Endothelial cell of umbilical vein (primary cell): ENCODE data around the gene PRDX3. TPM values are rescaled to one million over a fixed set of nuclear protein-coding genes. Genes with fewer than 3 reads are reported as not detected.

Experiments used
- BruUV-seq: library from RNA; stranded (reverse); fragments of 400-500 nt; replicated peaks from 2 replicates; lab custom pipeline; 2021; lab: Mats Ljungman, UMichigan
- CTCF ChIA-PET: fragments of 300-600, 350-600 bp; sonication (Branson Sonifier 250); formaldehyde crosslinking; loops from one replicate; lab custom pipeline; 2021; ENCODE audit warnings: antibody characterized with exemption, inconsistent platforms; lab: Charles Lee
- POLR2A ChIA-PET: fragments of 300-600, 350-600 bp; sonication (Branson Sonifier 250); formaldehyde crosslinking; loops from one replicate; lab custom pipeline; 2021; ENCODE audit warnings: antibody characterized with exemption, inconsistent platforms; lab: Charles Lee
- DNase-seq: peaks from one replicate; pipeline ENCODE4 v3.0.0-alpha.2; 2011; ENCODE audit warnings: low read depth, low spot score
- FAIRE-seq: peaks from 2 replicates; lab custom pipeline; 2011; peaks lifted over from hg19 to GRCh38; lab: Jason Lieb, UNC
- H2AFZ ChIP-seq: 2 replicates; pipeline ENCODE4 v1.6.0; 2012; ENCODE audit warnings: low read depth, low read length, control low read depth, inconsistent platforms
- H3K27ac ChIP-seq: 2 replicates; pipeline ENCODE4 v1.5.1; 2011; ENCODE audit warnings: low read depth, mild to moderate bottlenecking, control low read depth, low read length, moderate library complexity; ENCODE audit not compliant: insufficient read depth
- H3K27me3 ChIP-seq, 2 experiments: 2 replicates each; pipeline versions ENCODE4 v1.6.0 to v1.6.1; 2011; ENCODE audit warnings: low read length in 2 of 2, mixed read lengths in 1 of 2; ENCODE audit not compliant: control insufficient read depth in 2 of 2, insufficient read depth in 2 of 2
- H3K36me3 ChIP-seq, 2 experiments: 2 replicates in 1 of 2; 3 replicates in 1 of 2; pipeline ENCODE4 v1.5.1; 2011; ENCODE audit warnings: low read length in 2 of 2, mild to moderate bottlenecking in 1 of 2, moderate library complexity in 1 of 2; ENCODE audit not compliant: control insufficient read depth in 2 of 2, insufficient read depth in 2 of 2; ENCODE audit errors: extremely low read depth in 1 of 2
- H3K4me1 ChIP-seq: 3 replicates; pipeline ENCODE4 v1.5.1; 2011; ENCODE audit warnings: mild to moderate bottlenecking, low read length; ENCODE audit not compliant: control insufficient read depth, insufficient read depth; ENCODE audit errors: extremely low read depth
- H3K4me2 ChIP-seq: 2 replicates; pipeline ENCODE4 v1.6.1; 2011; ENCODE audit warnings: low read length, control low read depth, mixed read lengths; ENCODE audit not compliant: insufficient read depth
- H3K4me3 ChIP-seq, 3 experiments: fragments of 200-600 bp in 1 of 3; sonication (generic), shearing (Covaris generic) in 1 of 3; replicated peaks in 1 of 3; 2 replicates each; pipeline ENCODE4 v1.5.1; 2011 to 2016; ENCODE audit warnings: control low read depth in 3 of 3, low read length in 3 of 3, mild to moderate bottlenecking in 2 of 3, inconsistent platforms in 1 of 3, low read depth in 1 of 3, moderate library complexity in 1 of 3; ENCODE audit not compliant: insufficient read depth in 1 of 3
- H3K79me2 ChIP-seq: 2 replicates; pipeline ENCODE4 v1.6.0; 2012; ENCODE audit warnings: low read length, inconsistent platforms; ENCODE audit not compliant: control insufficient read depth, insufficient read depth
- H3K9ac ChIP-seq: replicated peaks from 2 replicates; pipeline ENCODE3; 2011; ENCODE audit warnings: low read length, control low read depth; ENCODE audit not compliant: insufficient read depth; ENCODE audit errors: extremely low read depth
- H3K9me1 ChIP-seq: replicated peaks from 3 replicates; pipeline ENCODE4 v1.6.0; 2011; ENCODE audit warnings: mild to moderate bottlenecking, low read length; ENCODE audit not compliant: control insufficient read depth, insufficient read depth; ENCODE audit errors: extremely low read depth
- H3K9me3 ChIP-seq: replicated peaks from 2 replicates; pipeline ENCODE4 v1.5.1; 2012; ENCODE audit warnings: low read length, inconsistent platforms; ENCODE audit not compliant: control insufficient read depth, insufficient read depth
- H4K20me1 ChIP-seq: replicated peaks from 2 replicates; pipeline ENCODE3; 2011; ENCODE audit warnings: mild to moderate bottlenecking, low read length; ENCODE audit not compliant: control insufficient read depth, insufficient read depth; ENCODE audit errors: extremely low read depth
- CTCF ChIP-seq, 2 donors: IDR thresholded peaks; 1 replicate in 1 of 2; 2 replicates in 1 of 2; pipeline ENCODE4 v1.5.1; 2011; ENCODE audit warnings: low read length in 2 of 2, mild to moderate bottlenecking in 2 of 2, moderate library complexity in 2 of 2, control low read depth in 1 of 2, inconsistent platforms in 1 of 2, low read depth in 1 of 2; ENCODE audit not compliant: insufficient read depth in 1 of 2; ENCODE audit errors: extremely low read depth in 1 of 2
- EZH2 ChIP-seq: IDR thresholded peaks from 2 replicates; pipeline ENCODE4 v1.6.1; 2012; ENCODE audit warnings: borderline replicate concordance, low read depth, mild to moderate bottlenecking, moderate library complexity, low read length, inconsistent platforms; ENCODE audit not compliant: severe bottlenecking
- FOS ChIP-seq: IDR thresholded peaks from 2 replicates; pipeline ENCODE4 v1.6.1; 2011; ENCODE audit warnings: mild to moderate bottlenecking, low read length, moderate library complexity, borderline replicate concordance; ENCODE audit not compliant: insufficient read depth
- GATA2 ChIP-seq: IDR thresholded peaks from 2 replicates; pipeline ENCODE4 v1.7.0; 2011; ENCODE audit warnings: low read depth, mild to moderate bottlenecking, moderate library complexity, mixed read lengths, low read length; ENCODE audit not compliant: insufficient read length, insufficient read depth
- JUN ChIP-seq: IDR thresholded peaks from 2 replicates; pipeline ENCODE4 v1.6.1; 2011; ENCODE audit warnings: borderline replicate concordance, low read depth; ENCODE audit not compliant: insufficient read length, insufficient read depth
- MYC ChIP-seq: IDR thresholded peaks from one replicate; pipeline ENCODE4 v1.6.1; 2011; ENCODE audit warnings: mild to moderate bottlenecking, low read depth, low read length
- POLR2A ChIP-seq: IDR thresholded peaks from 2 replicates; pipeline ENCODE4 v1.6.1; 2012; ENCODE audit warnings: low read depth, mild to moderate bottlenecking, control low read depth, low read length
- POLR2AphosphoS5 ChIP-seq: IDR thresholded peaks from 2 replicates; pipeline ENCODE4 v1.6.1; 2012; ENCODE audit warnings: low read depth, mild to moderate bottlenecking, control low read depth, low read length, moderate library complexity; ENCODE audit not compliant: insufficient read depth
- dilution Hi-C: fragments of 300-500 bp; cut with MboI; formaldehyde crosslinking; loops from one replicate; pipeline ENCODE4 v1.15.0; 2019; ENCODE audit warnings: low sequenced_read_pairs; ENCODE audit not compliant: extremely low pct_ligation_motif_present
- intact Hi-C: fragments of 100-400 bp; cut with micrococcal nuclease; formaldehyde crosslinking; loops from one replicate; pipeline ENCODE4 v1.10.0; 2022
- polyA plus RNA-seq, 4 experiments: library from polyadenylated mRNA; depleted of rRNA in 3 of 4; stranded (reverse) in 3 of 4; unstranded in 1 of 4; fragments of >200 nt; gene quantifications; 2 replicates each; pipeline versions ENCODE4 v1.2.1 to v1.2.3, GENCODE V29; 2011 to 2012; ENCODE audit warnings: missing spikeins in 1 of 4
- total RNA-seq: library from RNA; stranded (reverse); gene quantifications from 2 replicates; pipeline ENCODE4 v1.2.3, GENCODE V29; 2021
- TF ChIP-seq, protein P1 (sequence below): IDR thresholded peaks from 2 replicates; pipeline ENCODE4 v1.6.1; 2011; ENCODE audit not compliant: insufficient read depth, insufficient read length

The PRDX3 gene
- total and polyA plus RNA-seq, 2 donors (not counting 3 experiments of a cell fraction or from before 2014, with no cell fraction given): 123 to 124 TPM

DNA sequence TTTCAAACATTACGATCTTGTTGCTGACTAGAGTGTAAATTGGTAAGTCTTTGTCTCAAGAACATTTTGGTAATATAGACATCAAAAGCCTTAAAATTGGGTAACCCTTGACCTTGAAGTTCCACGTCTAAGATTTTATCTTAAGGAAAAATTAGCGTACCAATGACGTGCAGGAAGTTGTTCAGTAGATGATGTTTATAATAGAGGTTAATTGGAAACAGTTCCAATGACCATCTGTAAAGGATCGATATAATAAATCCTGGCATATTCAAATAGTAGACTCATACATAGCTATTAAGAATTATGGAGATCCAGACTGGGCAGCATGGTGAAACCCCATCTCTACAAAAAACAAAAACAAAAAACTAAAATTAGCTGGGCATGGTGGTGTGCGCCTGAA is 49.2 kb upstream of the PRDX3 start:
- dilution Hi-C loops (no loop called here), intact Hi-C loops (no loop called here)
- ChIA-PET CTCF (interaction anchor here (1.4 kb wide), 1 partner anchor 18 kb away, joined by 4 read pairs; no protein-coding TSS in a partner anchor), POLR2A (no interaction called here)
- Histone ChIP-seq H3K9ac (no peak overlapping the region), H3K36me3 (no peaks in the 10 kb centered on the region), H3K9me3 (no peaks in the 10 kb centered on the region), H4K20me1 (peaks cover 3% of the 10 kb centered on the region), H3K27me3 (no peaks in the 10 kb centered on the region), H3K9me1 (no peaks in the 10 kb centered on the region), H3K27ac (no peak overlapping the region), H3K4me2 (no peak overlapping the region), H3K4me3 (no peak overlapping the region), H3K79me2 (no peaks in the 10 kb centered on the region), H3K4me1 (peaks cover 11% of the 10 kb centered on the region), H2AFZ (no peak overlapping the region)
- FAIRE-seq: no peak
- BruUV-seq: no TSS peak
- DNase-seq: no peak
- no peak for TF ChIP-seq JUN
- TF ChIP-seq CTCF (IDR thresholded peaks at IDR 0.05; ENCODE audit: extremely low read depth in 1 of 2, insufficient read depth in 1 of 2, low read depth in 1 of 2, low read length in 2 of 2): no peak
- no peak for TF ChIP-seq FOS

- no peak overlapping the region for H3K4me3 ChIP-seq
- H3K9me1 ChIP-seq: no peaks in the 10 kb centered on the region
- H3K27ac ChIP-seq: no peak overlapping the region
- POLR2A ChIA-PET: no interaction called here
- dilution Hi-C loops: no loop called here
- no TSS peak for BruUV-seq
- no peaks in the 10 kb centered on the region for H3K4me1 ChIP-seq
- no peaks in the 10 kb centered on the region for H3K27me3 ChIP-seq
- H3K9ac ChIP-seq: no peak overlapping the region
- no peak for FAIRE-seq
- no peak overlapping the region for H2AFZ ChIP-seq
- H3K79me2 ChIP-seq: no peaks in the 10 kb centered on the region
- H3K36me3 ChIP-seq: no peaks in the 10 kb centered on the region
- no peak overlapping the region for H3K4me2 ChIP-seq
- H4K20me1 ChIP-seq: no peaks in the 10 kb centered on the region
- TF ChIP-seq POLR2A (no peak), JUN (no peak), CTCF (IDR thresholded peaks at IDR 0.05; ENCODE audit: extremely low read depth in 1 of 2, insufficient read depth in 1 of 2, low read depth in 1 of 2, low read length in 2 of 2) (no peak), FOS (no peak), GATA2 (no peak), MYC (no peak), POLR2AphosphoS5 (no peak), EZH2 (no peak)
- TF ChIP-seq, protein P1, sequence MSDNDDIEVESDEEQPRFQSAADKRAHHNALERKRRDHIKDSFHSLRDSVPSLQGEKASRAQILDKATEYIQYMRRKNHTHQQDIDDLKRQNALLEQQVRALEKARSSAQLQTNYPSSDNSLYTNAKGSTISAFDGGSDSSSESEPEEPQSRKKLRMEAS: no peak
- CTCF ChIA-PET: interaction anchor here (0.9 to 1.0 kb wide), 2 partner anchors 18 to 28 kb away, joined by 3 to 5 read pairs; no protein-coding TSS in a partner anchor
- no peaks in the 10 kb centered on the region for H3K9me3 ChIP-seq
- intact Hi-C loops: no loop called here
- peak; percentile 58 for DNase-seq
Measured at GRCh38 chr10:119225083-119225658, 46.6 kb upstream of the PRDX3 start.
